ENCODE results near the gene RADIL.
"Not testable (repeated sequence)": the region's sequence is repeated elsewhere in the genome, so short reads cannot be mapped to it uniquely, and the experiment has no call there.

RADIL gene

DNA sequence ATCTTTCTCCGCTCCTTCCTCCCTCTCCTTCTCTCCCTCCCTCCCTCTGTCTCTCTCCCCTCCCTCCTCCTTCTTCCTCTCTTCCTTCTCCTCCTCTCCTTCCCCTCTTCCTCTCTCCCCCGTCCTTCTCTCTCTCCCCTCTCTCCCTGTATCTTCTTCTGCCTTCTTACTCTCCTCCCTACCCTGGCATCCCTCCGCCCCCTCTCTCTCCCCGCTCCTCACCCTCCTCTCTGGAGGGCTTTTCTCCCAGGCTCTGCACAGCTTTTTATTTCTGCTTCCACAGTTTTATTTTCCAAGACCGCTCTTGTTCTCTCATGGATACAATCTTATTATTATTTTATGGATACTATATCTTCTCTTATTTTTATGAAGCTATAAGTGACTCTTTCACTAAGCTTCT is 75.5 kb downstream of the RADIL start:
- no peak for DNase-seq

DNA sequence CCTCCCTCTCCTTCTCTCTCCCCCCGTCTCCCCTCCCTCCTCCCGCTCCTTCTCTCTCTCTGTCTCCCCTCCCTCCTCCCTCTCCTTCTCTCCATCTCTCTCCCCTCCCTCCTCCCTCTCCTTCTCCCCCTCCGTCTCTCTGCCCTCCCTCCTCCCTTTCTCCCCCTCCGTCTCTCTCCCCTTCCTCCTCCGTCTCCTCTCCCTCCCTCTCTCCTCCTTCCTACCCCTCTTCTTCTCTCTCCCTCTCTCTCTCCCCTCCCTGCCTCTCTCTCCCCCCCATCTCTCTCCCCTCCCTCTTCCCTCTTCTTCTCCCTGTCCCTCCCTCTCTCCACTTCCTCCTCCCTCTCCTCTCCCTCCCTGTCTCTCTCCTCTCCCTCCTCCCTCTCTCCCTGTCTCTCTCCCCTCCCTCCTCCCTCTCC is 75.9 kb downstream of the RADIL start:
- DNase-seq = no peak

DNA sequence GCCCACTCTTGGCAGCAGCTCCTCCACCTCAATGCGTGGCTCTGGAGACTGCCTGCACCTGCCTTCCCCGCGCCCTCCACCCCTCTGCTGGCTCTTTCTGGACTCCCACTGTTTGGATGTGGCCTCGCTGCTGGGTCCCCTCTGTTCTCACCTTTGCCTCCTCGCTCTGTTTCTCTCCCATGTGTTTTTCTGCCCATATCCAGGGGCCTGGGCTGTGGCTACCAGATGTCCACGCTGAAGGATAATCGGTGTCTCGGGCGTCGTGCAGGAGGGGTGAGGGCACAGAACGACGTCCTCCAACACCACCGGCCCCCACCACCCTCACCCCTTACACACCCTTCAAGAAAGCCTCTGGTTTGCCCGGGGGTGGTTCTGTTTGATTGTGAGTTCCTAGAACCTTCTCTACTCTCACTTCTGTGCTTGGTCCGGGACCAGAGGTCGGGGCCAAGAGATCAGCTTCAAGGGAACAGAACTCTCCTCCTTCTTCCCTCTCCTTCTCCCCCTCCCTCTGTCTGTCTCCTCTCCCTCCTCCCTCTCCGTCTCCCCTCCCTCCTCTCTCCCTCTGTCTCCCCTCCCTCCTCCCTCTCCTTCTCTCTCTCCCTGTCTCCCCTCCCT is 76.4 kb downstream of the RADIL start:
- no peak for DNase-seq

DNA sequence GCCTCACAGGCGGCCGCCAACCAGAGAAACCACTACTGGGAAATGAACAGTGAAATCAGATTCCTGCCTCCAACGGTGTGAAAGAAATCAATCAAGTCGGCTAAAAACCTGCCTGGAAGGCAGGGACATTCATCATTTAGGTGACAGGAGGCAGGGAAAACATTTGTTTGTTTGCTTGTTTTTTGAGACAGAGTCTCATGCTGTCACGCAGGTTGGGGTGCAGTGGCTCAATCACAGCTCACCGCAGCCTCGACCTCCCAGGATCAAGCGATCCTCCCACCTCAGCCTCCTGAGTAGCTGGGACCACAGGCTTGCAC is 77.6 kb downstream of the RADIL start:
- no peak for DNase-seq

DNA sequence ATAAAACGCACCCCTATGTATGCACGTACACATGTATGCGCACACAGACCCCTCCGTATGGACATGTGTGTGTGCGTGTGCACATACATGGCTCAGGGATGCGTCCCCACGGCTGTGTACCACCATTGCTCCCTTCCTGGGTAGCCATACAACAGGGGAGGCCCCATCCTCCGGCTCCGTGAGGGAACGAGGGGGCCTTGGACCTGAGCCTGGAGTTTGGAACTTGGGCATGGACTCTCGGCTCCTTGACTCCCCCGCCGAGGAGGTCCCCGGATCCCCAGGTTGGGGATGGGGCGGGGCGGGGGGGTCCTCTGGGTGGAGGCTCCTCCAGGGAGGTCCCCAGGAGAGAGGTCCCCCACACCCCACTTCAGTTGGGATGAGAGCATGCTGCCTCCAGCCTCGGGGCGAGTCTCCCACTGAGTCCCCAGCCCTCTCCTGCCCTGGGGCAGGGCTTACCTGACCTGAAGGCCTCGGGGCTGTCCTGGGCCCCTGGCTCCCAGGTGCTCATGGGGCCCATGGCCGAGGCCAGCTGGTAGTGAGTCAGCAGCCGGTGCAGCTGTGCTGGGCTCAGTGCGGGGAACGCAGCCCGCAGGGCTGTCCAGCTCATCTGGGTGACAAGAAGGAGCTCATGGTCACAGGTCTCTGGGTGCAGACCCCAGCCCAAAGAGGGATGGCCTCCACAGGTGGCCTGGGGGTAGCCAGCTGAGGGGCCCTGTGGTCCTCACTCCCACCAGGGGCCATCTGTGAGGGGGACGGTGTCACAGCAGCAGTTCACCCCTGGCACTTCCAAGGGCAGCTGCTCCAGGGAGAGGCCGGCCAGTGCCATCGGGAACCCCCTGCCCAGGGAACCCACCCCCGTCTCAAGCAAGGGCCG is 78.2 kb downstream of the RADIL start:
- no peak for DNase-seq

DNA sequence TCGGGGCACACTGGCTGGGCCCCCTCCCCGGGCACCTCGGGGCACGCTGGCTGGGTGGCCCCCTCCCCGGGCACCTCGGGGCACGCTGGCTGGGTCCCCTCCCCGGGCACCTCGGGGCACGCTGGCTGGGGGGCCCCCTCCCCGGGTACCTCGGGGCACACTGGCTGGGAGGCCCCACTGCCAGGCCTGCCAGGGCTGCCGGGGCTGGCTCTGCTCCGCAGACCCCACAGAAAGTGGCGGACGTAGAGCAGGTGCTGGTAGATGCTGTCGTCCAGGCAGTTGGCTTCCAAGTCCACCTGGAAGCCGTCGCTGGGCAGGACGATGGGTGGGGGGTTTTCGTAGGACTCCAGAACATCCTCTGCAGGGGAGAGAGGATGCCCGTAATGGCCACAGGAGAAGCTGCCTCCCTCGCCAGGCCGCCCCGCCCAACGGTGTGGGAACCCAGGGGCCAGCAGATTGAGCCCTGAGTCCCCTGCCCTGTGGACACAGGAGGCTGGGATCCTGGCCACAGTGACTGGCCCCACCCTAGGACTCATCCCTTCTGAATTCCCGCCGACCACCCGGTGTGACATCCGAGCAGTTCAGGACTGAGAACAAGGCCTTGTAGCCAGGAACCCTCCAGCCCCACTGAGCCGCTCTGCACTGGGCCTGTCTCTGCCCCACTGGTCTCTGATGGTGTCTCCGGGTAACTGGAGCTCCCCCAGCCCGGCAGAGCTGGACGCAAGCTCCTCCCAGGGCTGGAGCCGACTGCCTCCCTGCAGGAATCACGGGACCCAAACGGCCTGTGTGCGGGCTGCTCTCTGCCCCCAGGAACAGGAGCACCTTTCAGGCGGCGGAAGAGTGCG is 79.9 kb downstream of the RADIL start:
- no peak for DNase-seq

DNA sequence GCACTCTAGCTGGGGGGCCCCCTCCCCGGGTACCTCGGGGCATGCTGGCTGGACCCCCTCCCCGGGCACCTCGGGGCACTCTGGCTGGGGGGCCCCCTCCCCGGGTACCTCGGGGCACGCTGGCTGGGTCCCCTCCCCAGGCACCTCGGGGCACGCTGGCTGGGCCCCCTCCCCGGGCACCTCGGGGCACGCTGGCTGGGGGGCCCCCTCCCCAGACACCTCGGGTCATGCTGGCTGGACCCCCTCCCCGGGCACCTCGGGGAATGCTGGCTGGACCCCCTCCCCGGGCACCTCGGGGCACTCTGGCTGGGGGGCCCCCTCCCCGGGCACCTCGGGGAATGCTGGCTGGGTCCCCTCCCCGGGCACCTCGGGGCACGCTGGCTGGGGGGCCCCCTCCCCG is 80.9 kb downstream of the RADIL start:
- DNase-seq = not testable (repeated sequence)

DNA sequence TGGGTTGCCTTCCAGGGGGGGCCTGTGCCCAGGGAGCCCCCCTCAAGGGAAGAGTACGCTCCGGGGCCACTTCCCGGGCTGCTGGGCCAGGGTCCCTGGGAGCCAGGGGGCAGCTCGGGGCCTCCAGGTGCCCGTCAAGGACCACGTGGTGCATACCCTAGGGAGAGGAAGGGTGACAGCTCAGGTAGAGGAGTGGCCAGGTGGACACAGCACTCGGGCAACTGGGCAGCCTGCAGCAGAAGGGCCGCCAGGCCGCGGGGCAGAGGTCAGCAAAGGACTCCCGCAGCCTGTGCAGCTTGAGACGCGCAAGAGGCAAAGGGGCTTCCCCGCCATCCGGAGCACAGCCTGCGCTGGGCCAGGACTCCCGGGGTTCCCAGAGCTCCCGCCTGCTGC is 81.7 kb downstream of the RADIL start:
- no peak for DNase-seq

DNA sequence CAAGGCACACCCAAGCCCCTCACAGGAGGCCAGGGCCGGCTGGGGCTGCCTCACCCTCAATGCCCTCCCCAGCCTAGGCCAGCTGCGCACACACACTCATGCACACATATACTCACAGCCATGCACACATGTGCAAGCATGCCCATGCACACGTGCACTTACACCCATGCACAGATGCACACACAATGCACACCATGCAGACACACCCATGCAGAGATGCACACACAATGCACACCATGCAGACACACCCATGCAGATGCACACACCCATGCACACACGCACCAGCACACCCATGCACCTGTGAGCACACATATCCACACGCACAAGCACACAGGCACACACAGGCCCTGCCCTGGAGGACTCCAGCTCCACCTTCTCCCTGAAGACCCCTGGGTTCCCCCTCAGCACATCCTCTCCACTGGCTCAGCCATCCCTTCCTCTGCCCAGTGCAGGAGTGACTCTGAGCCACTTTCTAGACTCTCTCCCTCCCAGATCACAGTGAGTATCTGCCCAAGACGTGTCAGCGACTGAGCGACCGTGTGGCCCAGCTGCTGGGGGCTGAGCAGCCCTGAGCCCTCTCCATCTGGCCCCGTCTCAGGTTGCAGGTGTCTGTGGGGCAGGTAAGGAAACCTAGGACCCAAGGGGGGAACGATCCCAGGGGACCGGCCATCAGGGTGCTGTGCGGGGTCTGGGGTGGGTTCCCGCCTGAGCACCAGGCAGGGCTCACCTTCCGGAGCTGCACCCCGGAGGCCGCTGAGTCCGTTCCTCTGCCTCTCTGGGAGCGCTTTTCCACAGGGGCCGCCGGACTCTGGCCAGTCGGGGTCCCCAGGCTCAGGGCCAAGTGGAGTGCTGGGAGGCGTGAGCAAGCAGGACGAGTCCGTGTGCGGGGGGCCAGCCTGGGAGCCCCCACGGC is 82.3 kb downstream of the RADIL start:
- no peak for DNase-seq

DNA sequence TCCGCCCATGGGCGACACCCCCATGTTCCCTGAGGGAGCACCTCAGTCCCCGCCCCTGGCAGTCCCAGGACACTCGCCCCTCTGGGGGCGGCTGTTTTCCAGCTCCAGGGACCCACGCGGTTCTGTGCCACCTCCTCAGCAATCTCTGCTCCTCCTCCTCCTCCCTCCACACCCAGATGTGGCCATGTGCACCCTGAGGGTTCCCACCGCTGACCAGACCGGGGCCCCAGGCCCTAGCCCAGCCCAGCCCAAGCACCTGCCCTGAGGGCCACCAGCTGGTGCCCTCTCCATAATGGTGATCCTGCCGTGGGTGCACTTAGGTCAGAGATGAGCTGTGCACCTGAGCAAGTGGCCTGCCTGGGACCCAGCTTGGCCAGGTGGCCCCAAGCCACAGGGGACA is 83.0 kb downstream of the RADIL start:
- no peak for DNase-seq

DNA sequence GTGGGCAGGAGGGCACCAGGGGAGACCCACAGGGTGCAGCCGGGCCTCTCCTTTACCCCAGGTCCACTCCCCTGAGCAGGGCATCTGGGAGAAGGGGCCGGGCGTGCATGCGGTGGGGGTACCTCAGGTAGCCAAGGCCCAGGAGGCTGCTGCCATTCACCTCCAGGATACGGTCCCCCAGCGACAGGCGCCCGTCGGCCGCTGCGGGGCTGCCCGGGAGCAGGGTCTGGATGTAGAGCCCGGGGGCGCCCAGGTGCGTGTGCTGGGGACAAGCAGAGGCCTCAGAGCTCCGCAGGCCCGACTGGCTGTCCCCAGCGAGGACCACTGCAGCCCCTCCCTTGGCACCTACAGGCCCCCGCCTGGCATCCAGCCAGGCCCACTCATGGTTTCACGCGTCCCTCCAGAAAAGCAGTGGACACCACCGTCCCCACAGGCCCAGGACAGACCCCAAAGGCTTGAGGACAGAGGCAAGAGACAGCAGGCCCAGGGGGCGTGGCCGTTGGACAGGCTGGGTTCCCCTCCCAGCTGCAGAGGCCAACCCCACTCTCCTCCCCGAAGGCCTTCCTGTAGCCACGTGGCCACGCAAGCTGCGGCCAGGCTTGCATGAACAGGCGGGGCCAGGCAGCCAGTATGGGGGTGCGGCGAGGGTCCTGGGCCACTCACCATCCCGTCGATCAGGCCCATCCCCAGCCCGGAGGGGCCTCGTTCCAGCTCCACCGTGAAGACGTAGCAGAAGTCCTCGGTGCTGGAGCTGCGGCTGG is 83.8 kb downstream of the RADIL start:
- DNase-seq = no peak

DNA sequence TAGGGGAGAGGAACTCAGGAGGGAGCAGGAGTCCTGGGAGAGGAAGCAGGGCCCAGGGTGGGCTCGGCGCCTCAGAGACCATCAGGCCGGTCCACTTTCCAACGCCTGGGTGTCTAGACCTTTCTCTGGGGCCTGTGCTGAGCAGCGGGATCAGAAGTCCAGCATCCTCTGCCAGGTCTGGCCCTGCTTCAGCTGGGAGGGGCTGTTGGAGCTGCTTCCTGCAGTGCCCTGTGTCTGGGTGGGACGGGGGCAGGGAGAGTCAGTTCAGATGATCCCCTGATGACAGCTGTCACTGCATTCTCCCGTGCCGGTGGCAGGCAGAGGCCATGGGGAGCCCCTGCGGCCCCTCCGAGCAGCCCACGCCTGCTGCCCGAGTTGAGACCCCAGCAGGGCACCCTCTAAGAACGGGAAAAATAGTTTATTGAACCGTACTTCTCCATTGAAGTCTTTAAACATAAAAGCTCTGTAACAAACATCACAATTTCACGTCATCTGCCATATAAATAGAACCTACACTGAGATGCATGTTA is 84.7 kb downstream of the RADIL start:
- no peak for DNase-seq

DNA sequence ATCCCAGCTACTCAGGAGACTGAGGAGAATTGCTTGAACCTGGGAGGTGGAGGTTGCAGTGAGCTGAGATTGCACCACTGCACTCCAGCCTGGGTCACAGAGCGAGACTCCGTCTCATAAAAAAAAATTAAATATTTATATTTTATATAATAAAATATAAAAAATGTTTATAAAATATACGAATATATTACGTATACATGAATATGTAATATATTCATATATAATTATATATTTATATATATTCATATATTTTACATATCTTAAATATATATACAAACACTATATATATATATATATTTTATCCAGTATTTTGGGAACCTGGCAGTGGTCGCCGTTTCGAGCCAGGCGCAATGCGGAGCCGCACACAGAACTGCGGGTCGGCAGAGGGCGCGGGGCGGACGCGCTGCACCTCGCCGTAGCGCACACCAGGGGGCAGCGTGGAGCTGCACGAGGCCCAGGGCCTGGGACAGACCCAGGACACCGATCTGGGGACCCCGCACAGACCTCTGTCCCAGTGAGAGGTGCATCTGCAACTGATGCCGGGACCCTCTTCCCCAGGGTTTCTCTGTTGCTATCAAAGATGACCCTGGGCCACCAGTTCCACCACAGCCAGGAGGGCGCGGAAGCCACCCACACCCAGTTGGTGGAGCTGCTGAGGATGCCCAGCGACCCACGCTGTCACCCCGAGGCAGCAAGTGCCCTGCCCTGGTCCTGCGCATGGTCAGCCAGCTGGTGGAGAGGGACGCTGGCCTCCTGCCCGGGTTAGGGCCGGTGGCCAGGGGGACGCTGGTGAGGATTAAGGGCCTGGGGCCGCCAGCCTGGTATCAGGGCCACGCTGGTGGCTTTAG is 85.4 kb downstream of the RADIL start:
- DNase-seq = no peak

DNA sequence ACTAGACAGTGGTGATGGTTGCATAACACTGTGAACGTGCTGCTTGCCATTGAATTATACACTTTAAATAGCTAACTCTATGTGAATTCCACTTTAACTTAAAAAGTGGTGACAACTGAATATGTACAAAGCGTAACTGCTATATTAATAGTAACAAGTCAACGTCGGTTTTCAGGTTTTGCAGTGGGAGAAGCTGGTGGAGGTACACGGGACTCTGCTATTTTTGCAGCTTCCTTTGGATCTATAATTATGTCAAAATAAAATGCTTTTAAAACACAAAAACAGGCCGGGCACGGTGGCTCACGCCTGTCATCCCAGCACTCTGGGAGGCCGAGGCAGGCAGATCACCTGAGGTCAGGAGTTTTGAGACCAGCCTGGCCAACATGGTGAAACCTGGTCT is 87.1 kb downstream of the RADIL start:
- no peak for DNase-seq

DNA sequence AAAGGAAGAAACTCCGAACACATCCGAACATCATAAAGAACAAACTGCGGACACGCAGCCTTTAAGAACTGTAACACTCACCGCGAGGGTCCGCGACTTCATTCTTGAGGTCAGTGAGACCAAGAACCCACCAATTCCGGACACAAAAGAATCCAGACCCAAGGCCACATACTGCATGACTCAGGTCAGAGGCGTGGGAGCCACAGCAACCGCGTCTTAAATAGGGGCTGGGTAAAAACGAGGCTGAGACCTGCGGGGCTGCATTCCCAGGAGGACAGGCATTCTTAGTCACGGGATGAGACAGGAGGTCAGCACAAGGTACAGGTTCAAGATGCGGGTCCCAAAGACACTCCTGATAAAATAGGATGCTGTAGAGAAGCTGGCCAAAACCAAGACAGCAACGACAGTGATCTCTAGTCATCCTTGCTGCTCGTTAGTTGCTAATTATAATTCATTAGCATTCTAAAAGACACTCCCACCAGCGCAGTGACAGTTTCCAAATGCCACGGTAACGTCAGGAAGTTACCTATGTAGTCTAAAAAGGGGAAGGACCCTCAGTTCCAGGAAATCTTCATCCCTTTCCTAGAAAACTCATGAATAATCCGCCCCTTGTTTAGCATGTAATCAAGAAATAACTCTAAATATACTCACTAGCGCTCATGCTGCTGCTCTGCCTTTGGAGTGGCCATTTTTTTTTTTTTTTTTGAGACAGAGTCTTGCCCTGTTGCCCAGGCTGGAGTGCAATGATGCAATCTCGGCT is 88.7 kb downstream of the RADIL start:
- DNase-seq = no peak

DNA sequence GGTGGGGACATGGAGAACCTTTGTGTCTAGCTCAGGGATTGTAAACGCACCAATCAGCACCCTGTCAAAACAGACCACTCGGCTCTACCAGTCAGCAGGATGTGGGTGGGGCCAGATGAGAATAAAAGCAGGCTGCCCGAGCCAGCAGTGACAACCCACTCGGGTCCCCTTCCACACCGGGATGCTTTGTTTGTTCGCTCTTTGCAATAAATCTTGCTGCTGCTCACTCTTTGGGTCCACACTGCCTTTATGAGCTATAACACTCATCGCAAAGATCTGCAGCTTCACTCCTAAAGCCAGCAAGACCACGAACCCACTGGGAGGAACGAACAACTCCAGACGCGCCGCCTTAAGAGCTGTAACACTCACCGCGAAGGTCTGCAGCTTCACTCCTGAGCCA is 89.3 kb downstream of the RADIL start:
- not testable (repeated sequence) for DNase-seq

DNA sequence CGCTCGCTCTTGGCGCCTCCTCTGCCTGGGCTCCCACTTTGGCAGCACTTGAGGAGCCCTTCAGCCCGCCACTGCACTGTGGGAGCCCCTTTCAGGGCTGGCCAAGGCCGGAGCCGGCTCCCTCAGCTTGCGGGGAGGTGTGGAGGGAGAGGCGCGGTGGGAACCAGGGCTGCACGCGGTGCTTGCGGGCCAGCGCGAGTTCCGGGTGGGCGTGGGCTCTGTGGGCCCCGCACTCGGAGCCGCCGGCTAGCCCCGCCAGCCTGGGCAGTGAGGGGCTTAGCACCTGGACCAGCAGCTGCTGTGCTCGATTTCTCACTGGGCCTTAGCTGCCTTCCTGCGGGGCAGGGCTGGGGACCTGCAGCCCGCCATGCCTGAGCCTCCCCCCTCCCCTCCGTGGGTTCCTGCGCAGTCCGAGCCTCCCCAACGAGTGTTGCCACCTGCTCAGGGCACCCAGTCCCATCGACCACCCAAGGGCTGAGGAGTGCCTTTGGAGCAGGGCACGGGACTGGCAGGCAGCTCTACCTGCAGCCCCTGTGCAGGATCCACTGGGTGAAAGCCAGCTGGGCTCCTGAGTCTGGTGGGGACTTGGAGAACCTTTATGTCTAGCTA is 90.0 kb downstream of the RADIL start:
- DNase-seq = not testable (repeated sequence)

DNA sequence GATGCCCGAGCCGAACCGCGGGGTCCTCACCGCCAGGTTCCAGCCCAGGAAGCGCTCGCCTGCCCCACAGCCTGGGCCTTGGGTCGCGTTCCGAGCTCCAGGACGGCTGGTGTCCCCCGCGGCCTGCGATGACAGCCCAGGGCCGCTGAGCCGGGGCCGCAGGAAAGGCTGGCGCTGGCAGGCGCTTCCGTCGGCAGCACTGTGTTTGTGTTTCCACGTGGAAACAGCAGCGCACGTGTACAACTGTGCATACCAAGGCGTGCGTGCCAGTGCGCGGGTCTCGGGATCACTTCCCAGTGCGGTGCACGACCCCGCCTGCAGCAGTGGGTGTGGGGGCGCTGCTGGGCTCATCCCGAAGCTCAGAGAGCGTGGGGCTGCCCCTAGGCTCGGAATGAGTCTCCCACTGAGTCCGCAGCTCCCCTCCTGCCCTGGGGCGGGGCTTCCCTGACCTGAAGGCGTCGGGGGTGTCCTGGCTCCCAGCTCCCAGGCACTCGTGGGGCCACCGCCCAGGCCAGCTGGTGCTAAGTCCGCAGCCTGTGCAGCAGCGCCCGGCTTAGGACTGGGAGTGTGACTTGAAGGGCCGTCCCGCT is 90.9 kb downstream of the RADIL start:
- DNase-seq = no peak

All from cortex of kidney (tissue), 1 donor.